Heart right ventricle (tissue), 16 donors: Measurements from ENCODE around the gene DENND1A. TPM values are rescaled to one million over a fixed set of nuclear protein-coding genes. Genes with fewer than 3 reads are reported as not detected.

Experiments used
- ATAC-seq, 8 donors: fragments of 200-7000 bp; cut with Tn5 transposase; one replicate each; pipeline ENCODE4 v1.9.1; 2020; ENCODE audit warnings: mild to moderate bottlenecking in 8 of 8, moderate library complexity in 8 of 8, moderate number of reproducible peaks in 1 of 8
- DNase-seq, 2 donors: peaks; one replicate each; pipeline ENCODE4 v3.0.0-alpha.2; 2020
- H3K27ac ChIP-seq, 10 donors: fragments of 200-600 bp; sonication (generic) in 2 of 10; one replicate each; pipeline versions ENCODE4 v1.5.0 to v1.8.0; 2020 to 2022; ENCODE audit warnings: mild to moderate bottlenecking in 3 of 10
- H3K27me3 ChIP-seq, 7 donors: fragments of 200-600 bp; one replicate each; pipeline ENCODE4 v1.8.0; 2021 to 2022; ENCODE audit warnings: mild to moderate bottlenecking in 2 of 7
- H3K36me3 ChIP-seq, 9 donors: fragments of 200-600 bp; sonication (generic) in 1 of 9; one replicate each; pipeline versions ENCODE4 v1.5.0 to v1.8.0; 2020 to 2022; ENCODE audit warnings: mild to moderate bottlenecking in 2 of 9
- H3K4me1 ChIP-seq, 9 donors: fragments of 200-600 bp; sonication (generic) in 1 of 9; one replicate each; pipeline versions ENCODE4 v1.5.0 to v1.8.0; 2020 to 2022; ENCODE audit warnings: mild to moderate bottlenecking in 4 of 9
- H3K4me3 ChIP-seq, 10 donors: fragments of 200-600 bp; sonication (generic) in 2 of 10; one replicate each; pipeline versions ENCODE4 v1.5.0 to v1.8.0; 2020 to 2022; ENCODE audit warnings: mild to moderate bottlenecking in 7 of 10, moderate library complexity in 2 of 10
- H3K9me3 ChIP-seq, 11 donors: fragments of 200-600 bp in 10 of 11; sonication (generic) in 2 of 11; one replicate each; pipeline versions ENCODE4 v1.5.0 to v1.8.0; 2013 to 2022; ENCODE audit warnings: mild to moderate bottlenecking in 2 of 11, control low read depth in 1 of 11, moderate library complexity in 1 of 11
- CTCF ChIP-seq, 9 donors: fragments of 200-600 bp; sonication (generic) in 2 of 9; IDR thresholded peaks; one replicate each; pipeline versions ENCODE4 v1.5.0 to v1.8.0; 2021 to 2022; ENCODE audit warnings: antibody characterized with exemption in 9 of 9, mild to moderate bottlenecking in 5 of 9, moderate library complexity in 1 of 9
- WGBS, 2 donors: extraction: QIAGEN DNeasy Blood & Tissue Kit; methylation state at CpG; one replicate each; pipeline ENCODE4 v1.1.7; 2013; ENCODE audit warnings: inconsistent platforms in 1 of 2; 5-methylcytosine and 5-hydroxymethylcytosine counted together
- intact Hi-C, 10 donors: fragments of 100-400 bp; cut with DNase I; formaldehyde crosslinking; loops; one replicate each; pipeline versions ENCODE4 v1.11.1 to v1.14.2; 2022
- polyA plus RNA-seq, 2 donors: library from polyadenylated mRNA; stranded (reverse); fragments of 200-250 nt; gene quantifications; one replicate each; pipeline ENCODE4 v1.2.3, GENCODE V29; 2013
- total RNA-seq, 10 donors: library from RNA; stranded (reverse); fragmentation: NEBNext Ultra II Directional in 3 of 10; extraction: Animal tissue kit (Norgen Biotek cat#: 25700) in 3 of 10; gene quantifications; one replicate each; pipeline versions ENCODE4 v1.2.1 to v1.2.4, GENCODE V29; 2021 to 2023
- donor health status: Arrhythmogenic right ventricular cardiomyopathy.
- donor health status: ischemic (EF 13 %, LVEDD 7.1; RV severe dilation, severe dysfunction).
- donor health status: healthy with polysubstance abuse.
- donor health status: DM: no; HTN: yes; CAD: no.
- donor health status: DM: no; HTN: no; CAD: no.
- donor health status: ischemic (EF 25% LVEDD 6.9; RV normal size, moderate dysfunction).
- donor health status: ischemic (EF 25% LVEDD 5.7; RV mildly dilated, moderate dysfunction).
- donor health status: healthy.
- donor health status: DM: yes; HTN: yes; CAD: no.
- donor health status: Ischemic cardiomyopathy.
- donor health status: ischemic (EF 35%, LVEDD 5.7; RV mildly dilated, moderate dysfunction).
- donor health status: nonischemic (EF 11% LVEDD 7.7; RV severe dilation, severe dysfunction).
- donor health status: DM: yes; HTN: yes; CAD: no.
- donor health status: PGD.
- donor health status: ischemic (EF 29% LVEDD 5.4; RV normal size, mild dysfunction).
- donor health status: nonischemic (EF 23%, LVEDD 6.1; RV moderate dilation, normal function).

Gene DENND1A
- total and polyA plus RNA-seq, 12 donors, result 7.3 to 19.6 (median 12.2) TPM

- intact Hi-C loops, result loop anchor here in 6 of 10 donors (2.0 to 10.0 kb wide), 3 partner anchors 497 to 501 kb away; no protein-coding TSS in a partner anchor
- no peak for DNase-seq
- Histone ChIP-seq H3K9me3 (no peaks in the 10 kb centered on the region), H3K4me1 (peaks cover 0 to 10% (median 4%) of the 10 kb centered on the region in 9 donors), H3K36me3 (no peaks in the 10 kb centered on the region), H3K4me3 (no peak overlapping the region), H3K27me3 (no peaks in the 10 kb centered on the region), H3K27ac (no peak overlapping the region)
- no peak for ATAC-seq
- no peak for TF ChIP-seq CTCF (IDR thresholded peaks at IDR 0.05)
- 82 to 84% methylated on average over 8 of the region's 8 CpGs for WGBS, 2 donors
Observed at GRCh38 chr9:123543492-123543891, 386.4 kb downstream of the DENND1A start.

- intact Hi-C loops, result loop anchor here in 6 of 10 donors (2.0 to 10.0 kb wide), 3 partner anchors 498 to 502 kb away; no protein-coding TSS in a partner anchor
- ATAC-seq, result peak in 1 of 8 donors; percentile 27
Observed at GRCh38 chr9:123542435-123543225, 387.3 kb downstream of the DENND1A start.

GRCh38 chr9:123541411-123541810, 388.5 kb downstream of the DENND1A start:
- Histone ChIP-seq H3K27ac (no peak overlapping the region), H3K9me3 (no peaks in the 10 kb centered on the region), H3K4me1 (peaks cover 0 to 10% (median 4%) of the 10 kb centered on the region in 9 donors), H3K4me3 (no peak overlapping the region), H3K36me3 (no peaks in the 10 kb centered on the region), H3K27me3 (no peaks in the 10 kb centered on the region)
- WGBS, 2 donors, result 49 to 61% methylated on average over 5 of the region's 5 CpGs
- DNase-seq, result peak in 1 of 2 donors; percentile 19
- intact Hi-C loops, result loop anchor here in 6 of 10 donors (2.0 to 10.0 kb wide), 3 partner anchors 133 to 503 kb away; no protein-coding TSS in a partner anchor
- peak in 7 of 8 donors; percentile 42 to 83 (median 64) for ATAC-seq
- no peak for TF ChIP-seq CTCF (IDR thresholded peaks at IDR 0.05)

More at GRCh38 chr9:123542435-123543225, 387.3 kb downstream of the DENND1A start:
- Histone ChIP-seq H3K27ac (no peak overlapping the region), H3K36me3 (no peaks in the 10 kb centered on the region), H3K27me3 (no peaks in the 10 kb centered on the region), H3K4me3 (no peak overlapping the region), H3K4me1 (peaks cover 0 to 10% (median 4%) of the 10 kb centered on the region in 9 donors), H3K9me3 (no peaks in the 10 kb centered on the region)
- WGBS, 2 donors, result 84 to 85% methylated on average over 11 of the region's 11 CpGs
- no peak for DNase-seq
- no peak for TF ChIP-seq CTCF (IDR thresholded peaks at IDR 0.05)

- Histone ChIP-seq H3K9me3 (no peaks in the 10 kb centered on the region), H3K27me3 (no peaks in the 10 kb centered on the region), H3K27ac (no peak overlapping the region), H3K36me3 (no peaks in the 10 kb centered on the region), H3K4me3 (no peak overlapping the region), H3K4me1 (peaks cover 0 to 10% (median 4%) of the 10 kb centered on the region in 9 donors)
- WGBS, 2 donors, result 47 to 54% methylated on average over 3 of the region's 3 CpGs
- ATAC-seq, result no peak
- no peak for DNase-seq
- TF ChIP-seq CTCF (IDR thresholded peaks at IDR 0.05), result no peak
- intact Hi-C loops, result loop anchor here in 6 of 10 donors (2.0 to 10.0 kb wide), 3 partner anchors 132 to 504 kb away; no protein-coding TSS in a partner anchor
Observed at GRCh38 chr9:123540457-123540856, 389.5 kb downstream of the DENND1A start.
